ENCODE results near the gene UNCX.

Gene UNCX

DNA sequence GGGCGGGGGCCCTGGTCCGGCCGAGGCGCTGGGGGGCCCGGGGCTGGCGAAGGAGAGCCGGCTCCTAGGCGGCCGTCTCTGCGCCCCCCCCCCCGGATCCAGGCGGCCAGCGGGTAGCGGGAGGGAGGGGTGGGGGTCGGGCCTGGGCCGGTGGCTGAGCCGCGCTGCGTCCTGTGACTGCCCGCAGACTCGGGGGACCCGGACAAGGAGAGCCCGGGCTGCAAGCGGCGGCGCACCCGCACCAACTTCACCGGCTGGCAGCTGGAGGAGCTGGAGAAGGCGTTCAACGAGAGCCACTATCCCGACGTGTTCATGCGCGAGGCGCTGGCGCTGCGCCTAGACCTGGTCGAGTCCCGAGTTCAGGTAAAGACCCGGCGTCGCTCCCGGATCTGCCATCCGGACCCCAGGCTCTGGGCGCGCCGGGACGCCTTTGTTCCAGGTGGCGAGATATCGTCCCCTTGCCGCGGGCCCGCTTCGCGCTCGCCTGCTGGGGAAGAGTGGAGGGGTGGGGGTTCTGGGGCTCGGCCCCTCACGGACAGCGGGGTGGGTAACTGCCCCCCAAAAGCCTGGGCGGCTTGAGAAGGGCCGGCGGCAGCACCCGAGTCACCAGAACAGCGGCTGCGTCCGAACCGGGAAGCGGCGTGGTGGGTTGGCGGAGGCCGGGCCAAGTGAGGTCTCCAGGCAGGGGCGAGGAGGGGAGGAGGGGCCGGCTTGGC is 819 bp downstream of the UNCX start:
- DNase-seq, result no peak

DNA sequence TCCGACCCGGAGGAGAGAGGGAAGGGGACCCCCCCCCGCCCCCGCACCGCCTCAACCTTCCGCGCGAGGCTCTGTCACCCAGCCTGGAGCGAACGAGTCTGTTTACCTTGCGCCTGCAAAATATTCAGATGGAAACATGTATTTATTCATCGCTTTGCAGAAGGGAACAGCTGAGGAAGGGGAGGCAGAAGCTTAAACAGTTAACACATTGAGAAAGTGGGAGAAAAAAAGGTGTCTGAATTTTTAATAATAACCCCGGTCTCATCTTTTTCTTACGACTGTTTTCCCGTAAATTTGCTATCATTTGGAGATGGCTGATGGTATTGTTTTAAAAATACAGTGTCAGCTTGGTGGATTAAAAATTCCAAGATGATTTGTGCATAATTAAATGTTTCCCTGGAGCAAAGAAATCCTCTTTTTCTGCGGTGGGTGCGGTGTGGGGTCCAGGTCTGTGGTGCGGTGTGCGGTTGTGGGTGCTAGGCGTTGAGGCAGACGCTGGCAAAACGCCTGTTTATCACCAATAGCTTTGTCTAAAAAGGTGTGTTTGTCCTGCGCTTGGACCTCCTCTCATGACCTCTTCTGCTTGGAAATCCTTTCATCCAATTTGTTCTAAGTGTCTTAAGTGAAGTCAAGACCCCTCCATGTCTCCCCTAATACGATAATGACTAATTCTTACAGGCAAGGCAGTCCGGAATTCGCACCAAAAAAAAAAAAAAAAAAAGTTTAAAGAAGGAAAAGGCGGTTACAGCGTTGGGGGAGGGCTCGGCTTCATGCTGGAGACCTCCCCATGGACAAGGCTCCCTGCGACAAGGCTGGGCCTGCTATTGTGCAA is 1.6 kb downstream of the UNCX start:
- DNase-seq, result no peak

DNA sequence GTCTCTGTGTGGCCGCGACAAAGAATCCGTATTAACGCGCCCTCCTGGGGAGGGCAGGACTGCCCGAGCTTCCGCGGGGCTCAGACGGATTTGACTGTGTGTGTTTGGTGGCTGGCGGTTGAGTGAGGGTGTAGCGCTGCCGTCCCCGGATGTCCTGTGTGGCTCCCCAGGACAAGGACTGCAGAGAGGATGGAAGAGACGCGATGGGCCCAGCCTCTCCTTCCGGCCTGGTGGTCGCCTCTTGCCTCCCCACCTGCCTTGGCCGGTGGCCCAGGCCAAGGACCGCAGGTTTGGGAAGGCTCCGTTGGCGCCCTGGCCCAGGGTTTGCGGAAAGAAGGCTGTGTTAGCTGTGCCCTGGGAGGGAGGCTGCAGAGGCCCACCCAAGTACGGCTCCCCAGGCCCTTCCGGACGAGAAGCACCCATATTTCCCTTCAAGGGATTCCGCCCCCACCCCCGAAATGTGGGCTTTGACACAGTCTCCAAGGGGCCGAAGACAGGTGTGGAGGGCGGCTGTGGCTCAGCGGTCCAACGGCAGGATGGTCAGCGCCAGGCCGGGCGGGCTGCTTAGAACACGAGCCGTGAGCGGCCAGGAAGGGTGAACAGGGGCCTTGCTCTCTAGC is 2.3 kb downstream of the UNCX start:
- no peak for DNase-seq

DNA sequence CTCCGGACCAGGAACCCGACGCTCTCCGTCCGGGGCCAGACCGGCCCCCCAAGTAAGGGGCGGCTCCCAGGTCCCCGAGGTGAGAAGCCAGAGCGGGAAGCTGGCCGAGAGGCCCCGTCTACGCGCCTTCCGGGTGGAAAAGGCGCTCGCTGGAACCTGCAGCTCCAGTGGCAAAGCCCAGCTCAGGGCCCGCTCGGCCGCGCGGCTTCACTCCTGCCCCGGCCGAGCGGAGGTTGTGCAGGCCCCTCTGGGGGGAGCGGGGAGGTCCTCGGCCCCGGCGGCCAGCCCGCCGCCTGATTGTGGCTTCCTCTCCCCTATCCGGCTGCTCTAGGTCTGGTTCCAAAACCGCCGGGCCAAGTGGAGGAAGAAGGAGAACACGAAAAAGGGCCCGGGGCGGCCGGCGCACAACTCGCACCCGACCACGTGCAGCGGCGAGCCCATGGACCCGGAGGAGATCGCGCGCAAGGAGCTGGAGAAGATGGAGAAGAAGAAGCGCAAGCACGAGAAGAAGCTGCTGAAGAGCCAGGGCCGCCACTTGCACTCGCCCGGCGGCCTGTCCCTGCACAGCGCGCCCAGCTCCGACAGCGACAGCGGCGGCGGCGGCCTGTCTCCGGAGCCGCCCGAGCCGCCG is 2.9 kb downstream of the UNCX start:
- DNase-seq, result no peak

DNA sequence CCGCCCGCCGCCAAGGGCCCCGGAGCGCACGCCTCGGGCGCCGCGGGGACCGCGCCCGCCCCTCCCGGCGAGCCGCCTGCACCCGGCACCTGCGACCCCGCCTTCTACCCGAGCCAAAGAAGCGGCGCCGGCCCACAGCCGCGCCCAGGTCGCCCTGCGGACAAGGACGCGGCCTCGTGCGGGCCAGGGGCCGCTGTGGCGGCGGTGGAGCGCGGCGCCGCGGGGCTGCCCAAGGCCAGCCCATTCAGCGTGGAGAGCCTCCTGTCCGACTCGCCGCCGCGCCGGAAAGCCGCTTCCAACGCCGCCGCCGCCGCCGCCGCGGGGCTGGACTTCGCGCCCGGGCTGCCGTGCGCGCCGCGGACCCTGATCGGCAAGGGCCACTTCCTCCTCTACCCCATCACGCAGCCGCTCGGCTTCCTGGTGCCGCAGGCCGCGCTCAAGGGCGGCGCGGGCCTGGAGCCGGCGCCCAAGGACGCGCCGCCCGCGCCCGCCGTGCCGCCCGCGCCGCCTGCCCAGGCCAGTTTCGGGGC is 3.5 kb downstream of the UNCX start:
- DNase-seq, result no peak

DNA sequence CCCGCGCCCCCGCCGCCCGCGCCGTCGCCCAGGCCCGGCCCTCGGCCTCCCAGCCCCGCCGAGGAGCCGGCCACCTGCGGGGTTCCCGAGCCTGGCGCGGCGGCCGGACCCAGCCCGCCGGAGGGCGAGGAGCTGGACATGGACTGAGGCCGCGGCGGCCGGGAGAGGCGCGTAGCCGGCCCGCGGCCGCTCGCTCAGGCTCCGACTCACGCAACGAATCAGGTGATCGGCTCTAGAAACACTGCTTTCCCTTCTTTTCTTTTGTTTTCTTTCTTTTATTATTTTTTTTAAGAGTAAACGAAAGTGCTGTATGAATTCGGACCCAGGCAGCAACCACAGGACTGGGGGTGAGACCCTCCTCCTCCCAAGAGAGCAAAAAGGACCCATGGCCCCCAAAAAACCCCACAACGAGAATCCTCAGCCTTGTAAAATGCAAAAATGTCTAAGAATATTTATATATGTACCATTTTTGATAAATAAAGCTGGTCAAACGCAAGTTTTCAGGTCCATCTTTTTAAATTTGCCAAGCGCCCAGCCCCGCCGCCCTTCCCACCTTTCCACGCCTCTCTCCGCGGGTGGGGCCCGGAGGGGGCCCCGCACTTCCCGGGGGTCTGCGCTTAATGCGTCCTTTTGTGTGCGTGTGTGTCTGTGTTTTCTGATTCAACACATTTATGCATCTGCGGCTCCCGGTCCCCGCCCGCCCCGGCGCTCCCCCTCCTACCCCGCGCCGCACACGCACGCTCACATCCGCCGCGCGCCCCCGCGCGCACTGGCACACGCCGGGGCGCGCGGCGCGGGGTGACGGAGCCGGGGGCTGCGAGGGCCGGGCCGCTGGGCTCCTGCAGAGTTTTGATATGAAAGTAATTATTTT is 4.4 kb downstream of the UNCX start:
- DNase-seq, result no peak

DNA sequence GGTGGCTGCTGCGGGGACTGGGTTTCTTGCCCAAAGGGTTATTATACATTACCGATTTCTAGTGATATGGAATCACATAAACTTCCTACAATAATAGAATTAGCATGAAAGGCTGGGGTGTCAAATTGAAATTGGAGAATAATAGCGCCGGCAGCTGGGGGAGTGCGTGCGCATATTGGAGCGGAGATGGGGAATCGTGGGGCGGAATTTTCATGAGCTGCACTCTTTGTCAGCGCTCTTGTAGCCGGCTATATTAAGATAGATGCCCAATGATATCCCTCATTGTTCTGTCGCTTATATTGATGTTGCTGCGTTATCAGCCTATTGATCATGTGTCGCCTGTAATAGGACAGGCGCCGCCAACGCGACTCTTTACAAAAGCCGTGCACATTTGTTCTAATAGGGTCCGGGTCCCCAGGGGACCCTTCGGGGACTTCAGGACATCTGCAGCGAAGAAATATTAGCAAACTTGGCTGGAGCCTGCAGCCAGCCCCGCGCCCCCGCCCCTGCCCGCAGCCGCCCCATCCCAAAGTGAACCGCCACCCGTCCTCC is 5.1 kb downstream of the UNCX start:
- DNase-seq, result no peak

DNA sequence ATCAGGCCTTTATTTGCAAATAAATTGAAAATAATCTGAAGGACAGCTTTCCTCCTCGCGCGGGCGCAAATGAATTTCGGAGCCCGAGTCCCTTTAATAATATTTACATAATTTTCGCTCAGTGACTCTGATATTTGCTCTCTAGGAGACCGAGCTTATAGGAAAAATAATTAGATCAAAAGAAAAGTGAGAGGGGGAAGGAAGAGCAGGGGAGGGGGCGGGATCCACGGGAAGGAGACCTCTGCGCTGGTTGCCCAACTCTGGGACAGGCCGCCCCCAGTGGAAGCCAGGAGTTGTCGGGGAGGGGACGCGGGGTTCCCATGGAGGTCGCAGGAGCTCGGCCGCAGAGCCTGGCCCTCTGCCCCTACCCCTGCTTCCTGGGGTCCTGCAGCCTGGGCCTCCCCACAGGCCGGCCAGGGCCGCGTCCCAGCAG is 5.8 kb downstream of the UNCX start:
- DNase-seq, result no peak

DNA sequence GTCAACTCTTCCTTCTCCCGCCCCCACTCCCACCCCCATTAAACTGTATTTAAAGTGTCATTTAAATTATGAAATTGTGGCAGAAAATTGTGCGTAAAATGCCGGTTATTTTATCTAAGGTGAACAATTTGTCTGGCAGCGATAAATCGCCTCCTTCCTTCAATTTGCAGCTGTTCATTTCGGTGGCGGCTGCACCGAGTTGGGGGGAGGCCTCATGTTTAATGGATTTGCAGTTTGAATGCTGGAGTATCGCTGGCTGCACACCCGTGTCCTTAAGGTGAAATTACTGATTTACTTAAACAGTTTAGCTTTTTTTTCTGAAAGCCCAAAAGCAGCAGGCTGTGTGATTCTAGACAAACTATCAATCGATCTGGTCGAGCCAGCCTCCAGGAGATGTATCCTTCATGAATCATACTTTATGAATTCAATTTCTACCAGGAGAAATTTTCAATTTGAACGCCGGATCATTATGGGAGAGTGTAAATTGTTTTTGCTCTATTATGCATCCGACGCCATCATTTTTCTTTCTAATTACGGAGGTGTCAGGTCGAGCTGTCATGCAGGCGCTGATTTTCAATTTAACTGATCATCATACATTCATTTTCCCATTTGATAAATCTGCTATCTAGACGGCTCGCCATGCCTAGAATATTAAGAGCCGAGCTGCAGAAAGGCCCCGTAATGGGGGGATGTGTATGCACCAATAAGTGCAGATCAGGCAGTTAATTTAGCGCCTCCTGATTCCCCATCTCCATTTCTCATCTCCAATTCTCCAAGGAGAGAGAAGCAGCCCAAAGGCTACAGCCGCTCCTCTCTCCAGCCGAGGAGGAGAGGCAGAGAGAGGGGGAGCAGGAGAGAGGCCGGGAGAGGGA is 6.5 kb downstream of the UNCX start:
- no peak for DNase-seq

DNA sequence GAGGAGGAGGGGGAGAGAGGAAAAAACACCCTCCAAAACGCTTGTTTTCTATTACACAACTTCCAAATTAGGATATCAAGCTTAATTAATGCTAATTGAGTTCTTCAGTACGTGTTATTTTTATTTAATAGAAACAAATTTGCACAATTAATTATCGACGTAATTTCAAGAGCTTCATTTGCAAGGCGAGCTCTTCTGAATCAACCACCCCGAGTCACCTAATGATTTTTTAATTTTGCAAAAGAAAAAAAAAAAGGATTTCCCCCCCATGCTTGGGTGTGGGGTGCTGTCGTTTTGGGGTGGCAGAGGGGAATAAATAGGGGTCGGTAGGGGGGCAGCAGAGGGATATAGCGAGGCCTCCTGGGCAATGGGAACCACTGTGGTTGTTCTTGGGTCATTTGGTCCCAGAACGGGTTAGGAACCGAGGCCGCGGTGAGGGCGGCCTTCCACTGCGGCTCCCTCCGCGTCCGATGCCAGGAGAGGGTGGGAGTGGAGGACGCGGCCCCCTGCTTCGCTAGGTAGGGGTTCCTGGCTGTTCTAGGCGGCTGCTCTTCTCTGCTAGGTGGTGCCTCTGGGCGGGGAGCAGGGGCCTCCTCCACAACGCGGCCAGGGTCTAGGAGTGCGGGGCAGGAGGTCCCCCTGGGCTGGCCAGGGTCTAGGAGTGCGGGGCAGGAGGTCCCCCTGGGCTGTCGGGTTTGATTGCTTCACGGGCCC is 7.3 kb downstream of the UNCX start:
- DNase-seq, result no peak

DNA sequence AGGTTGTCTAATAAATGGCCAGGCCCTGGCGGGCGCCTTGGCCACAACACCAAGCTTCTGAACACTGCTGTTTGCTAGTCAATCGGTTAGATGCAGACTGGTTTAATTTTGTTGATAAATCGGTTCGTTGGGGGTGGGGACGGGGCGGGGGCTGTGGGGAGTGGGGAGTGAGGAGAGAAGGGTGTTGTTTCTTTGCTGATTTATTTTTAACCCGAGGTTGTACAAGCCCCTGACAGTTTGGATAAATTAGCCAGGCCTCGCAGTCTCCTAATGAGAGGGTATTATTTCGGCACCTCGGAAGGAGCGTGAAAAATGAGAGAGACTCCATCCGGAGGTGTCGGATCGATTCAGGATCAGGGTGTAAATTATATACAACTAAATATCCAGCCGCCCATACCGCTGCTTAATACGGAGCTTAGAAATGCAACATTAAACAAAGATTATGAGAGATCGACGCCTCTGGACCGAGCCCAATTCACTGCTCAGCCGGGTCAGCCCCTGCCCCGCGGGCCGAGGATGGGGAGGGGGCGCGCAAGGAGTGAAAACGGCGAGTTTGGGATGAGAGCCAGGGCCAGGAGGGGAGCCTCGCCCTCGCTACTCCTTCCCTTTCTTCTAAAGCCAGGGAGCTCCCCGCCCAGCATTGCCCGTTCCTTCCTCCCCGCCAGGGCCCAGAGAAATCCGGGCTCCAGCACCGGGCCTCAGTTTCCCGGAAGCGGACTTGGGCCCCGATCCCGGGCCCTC is 8.0 kb downstream of the UNCX start:
- DNase-seq, result no peak

DNA sequence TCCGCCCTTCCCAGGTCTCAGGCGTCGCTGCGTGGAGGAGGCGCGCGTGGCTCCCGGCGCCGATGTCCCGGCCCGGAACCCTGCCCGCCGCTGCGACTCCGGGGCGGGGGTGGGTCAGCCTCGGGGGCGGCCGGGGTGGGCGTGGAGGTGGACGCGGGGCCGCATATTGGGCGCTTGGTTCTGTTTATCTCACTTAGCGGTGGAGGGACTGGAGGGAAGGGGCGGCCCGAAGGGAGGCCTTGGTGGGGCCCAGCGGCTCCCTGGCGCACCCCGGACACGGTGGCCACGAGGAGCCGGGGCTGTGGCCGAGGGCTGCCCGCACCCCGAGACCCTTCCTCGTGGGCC is 8.6 kb downstream of the UNCX start:
- no peak for DNase-seq

DNA sequence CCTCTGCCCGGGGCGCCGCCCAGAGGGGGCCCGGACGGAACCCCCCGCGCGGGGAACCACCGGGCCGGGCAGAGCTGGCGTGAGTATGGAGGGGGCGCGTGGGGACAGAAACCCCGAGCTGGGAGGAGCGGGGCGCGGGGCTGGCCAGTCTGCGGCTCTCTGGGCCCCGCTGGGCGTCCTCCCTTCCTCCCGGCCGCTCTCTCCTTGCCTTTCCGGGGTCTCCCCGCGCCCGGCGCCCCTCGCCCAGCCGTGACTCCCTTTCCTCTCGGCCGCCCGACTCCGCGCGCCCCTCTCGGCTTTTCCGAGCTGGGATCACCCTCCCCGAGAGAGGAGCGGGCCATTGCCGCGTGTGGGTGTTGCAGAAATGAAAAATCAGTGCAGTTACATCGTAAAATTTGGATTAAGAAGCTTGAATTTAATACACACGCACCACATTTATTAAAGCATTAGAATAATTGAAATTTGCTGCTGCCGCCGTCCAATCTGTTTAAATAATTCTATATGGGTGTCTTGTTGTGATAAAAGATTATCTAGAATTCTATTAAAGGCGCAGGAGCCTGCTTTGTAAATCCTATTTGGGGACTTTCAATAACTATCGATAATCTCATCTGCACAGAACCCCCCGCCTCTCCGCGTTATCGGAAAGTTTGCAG is 9.1 kb downstream of the UNCX start:
- no peak for DNase-seq

DNA sequence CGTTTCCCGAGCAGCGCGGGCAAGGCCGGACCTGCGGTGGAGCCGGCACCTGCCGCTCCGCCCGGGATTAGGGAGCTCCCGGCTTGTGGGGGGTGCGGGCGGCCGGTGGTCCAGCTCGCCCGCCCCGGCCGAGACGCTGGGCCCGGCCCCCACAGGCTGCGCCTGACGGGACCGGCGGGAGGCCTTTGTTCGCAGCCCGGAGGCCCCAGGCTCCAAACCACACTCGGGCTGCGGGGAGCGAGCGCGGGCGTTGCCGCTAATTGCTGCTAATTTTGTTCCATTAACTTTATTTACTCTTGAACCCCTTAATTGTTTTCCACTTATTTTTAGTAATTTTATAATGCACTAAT is 9.6 kb downstream of the UNCX start:
- no peak for DNase-seq

DNA sequence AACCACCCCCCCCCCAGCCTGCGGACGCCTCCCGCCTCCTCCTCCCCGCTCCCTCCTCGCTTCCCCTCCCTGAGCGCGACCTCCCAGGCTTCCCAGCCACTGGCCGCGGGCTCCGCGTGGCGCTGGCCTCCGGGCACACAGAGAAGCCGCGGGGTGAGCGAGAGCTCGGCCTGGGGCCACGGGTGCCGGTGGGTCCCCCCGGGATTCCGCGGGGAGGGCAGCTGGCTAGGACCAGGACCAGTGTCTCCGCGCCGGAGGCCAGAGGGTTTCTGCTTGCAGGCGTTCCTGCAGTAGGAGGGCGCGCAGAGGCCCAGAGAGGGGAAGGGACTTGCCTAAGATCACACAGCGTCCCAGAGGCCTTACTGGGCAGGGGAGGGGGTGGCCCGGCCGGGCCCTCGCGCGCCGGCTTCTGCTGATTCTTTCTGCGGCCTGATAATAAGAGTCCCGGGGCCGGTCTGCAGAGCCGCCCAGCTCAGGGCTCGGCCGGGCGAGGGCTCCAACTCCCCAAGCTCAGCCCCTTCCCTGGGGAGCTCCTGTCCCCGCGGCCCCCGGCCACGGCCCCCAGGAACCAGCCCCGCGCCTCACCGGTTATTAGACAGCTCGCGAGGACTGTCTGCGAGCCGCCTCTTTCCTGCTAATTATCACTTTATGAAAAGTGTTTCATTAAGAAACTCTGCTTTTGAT is 10.1 kb downstream of the UNCX start:
- no peak for DNase-seq

DNA sequence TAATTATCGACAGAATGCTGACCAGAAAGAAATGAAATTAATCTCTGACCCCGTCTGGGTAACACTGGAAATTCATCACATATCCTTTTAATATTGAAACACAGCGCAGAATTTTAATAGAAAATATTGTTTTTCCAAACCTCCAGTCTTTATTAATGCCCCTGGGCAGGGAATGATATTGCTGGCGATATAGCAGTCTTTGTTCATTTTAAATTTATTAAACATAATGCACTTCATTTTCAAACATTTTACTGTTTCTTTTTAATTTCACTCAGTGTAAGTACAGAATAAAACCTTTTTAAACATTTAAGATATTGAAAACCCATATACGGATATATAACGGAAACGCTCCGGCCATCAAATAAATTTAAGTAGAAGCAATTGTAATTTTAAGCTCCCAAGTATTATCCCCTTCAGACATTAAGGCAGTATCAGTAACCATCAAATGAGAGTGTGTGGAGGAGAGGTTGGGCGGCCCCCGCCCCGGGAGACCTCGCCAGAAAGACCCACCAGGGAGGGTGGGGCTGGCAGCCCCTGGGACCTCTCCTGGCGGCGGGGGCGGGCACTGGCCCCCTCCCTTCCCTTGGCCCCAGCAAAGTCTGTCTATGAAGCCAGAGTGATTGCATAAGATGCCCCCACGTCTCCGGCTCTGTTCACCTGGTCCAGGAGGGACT is 10.8 kb downstream of the UNCX start:
- DNase-seq, result no peak

DNA sequence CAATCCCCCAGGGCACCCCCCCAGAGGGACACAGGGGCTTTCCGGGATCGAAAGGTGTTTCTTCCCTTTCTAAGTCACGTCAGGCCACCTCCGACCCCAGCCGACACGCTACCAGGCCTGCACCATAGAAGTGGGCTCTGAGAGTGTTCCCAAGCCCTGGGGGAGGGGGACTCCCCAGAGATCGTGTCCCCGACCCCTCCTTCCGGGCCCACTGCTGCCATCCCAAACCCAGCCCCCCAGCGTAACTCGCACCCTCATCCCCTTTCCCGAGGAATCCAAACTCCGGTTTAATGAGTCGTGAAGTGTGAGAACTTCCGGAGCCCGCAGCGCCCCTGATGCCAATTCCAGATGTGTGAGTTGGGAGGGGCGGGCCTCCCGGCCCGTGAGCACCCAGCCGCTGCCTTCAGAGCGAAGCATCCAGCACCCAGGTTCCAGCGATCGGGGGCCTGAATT is 11.3 kb downstream of the UNCX start:
- no peak for DNase-seq
